Uterus (tissue), 4 donors: ENCODE results near the gene TSPAN17. TPM values are rescaled to one million over a fixed set of nuclear protein-coding genes. Genes with fewer than 3 reads are reported as not detected.

Source experiments
- DNase-seq, 2 donors: peaks; one replicate each; pipeline ENCODE4 v3.0.0-alpha.2; 2019 to 2020
- H3K27ac ChIP-seq, 2 donors: fragments of 200-600 bp; sonication (generic); 1 replicate in 1 of 2; 2 replicates in 1 of 2; pipeline ENCODE4 v1.5.1; 2016 to 2018
- H3K27me3 ChIP-seq, 2 donors: fragments of 200-600 bp; sonication (generic); one replicate each; pipeline ENCODE4 v1.5.1; 2018 to 2019; ENCODE audit warnings: control low read depth in 1 of 2
- H3K36me3 ChIP-seq, 2 donors: fragments of 200-600 bp; sonication (generic); one replicate each; pipeline ENCODE4 v1.5.1; 2019; ENCODE audit warnings: control low read depth in 1 of 2
- H3K4me1 ChIP-seq, 2 donors: fragments of 200-600 bp; sonication (generic); one replicate each; pipeline ENCODE4 v1.5.1; 2018 to 2019; ENCODE audit warnings: control low read depth in 1 of 2
- H3K4me3 ChIP-seq, 2 donors: fragments of 200-600 bp; sonication (generic); 1 replicate in 1 of 2; 2 replicates in 1 of 2; pipeline ENCODE4 v1.5.1; 2018 to 2019; ENCODE audit warnings: mild to moderate bottlenecking in 1 of 2
- H3K9me3 ChIP-seq, 2 donors: fragments of 200-600 bp; sonication (generic); one replicate each; pipeline ENCODE4 v1.5.1; 2019; ENCODE audit warnings: control low read depth in 1 of 2
- CTCF ChIP-seq, 4 experiments: fragments of 200-600 bp in 2 of 4; fragments of 450-650 bp in 2 of 4; sonication (generic) in 2 of 4; IDR thresholded peaks; one replicate each; pipeline ENCODE4 v1.5.1; 2016 to 2019; ENCODE audit warnings: antibody characterized with exemption in 4 of 4, mild to moderate bottlenecking in 2 of 4, moderate library complexity in 1 of 4
- POLR2A ChIP-seq, 2 donors: fragments of 450-650 bp; IDR thresholded peaks; one replicate each; pipeline ENCODE4 v1.6.1; 2016; ENCODE audit warnings: antibody characterized with exemption in 2 of 2, mild to moderate bottlenecking in 1 of 2, moderate library complexity in 1 of 2
- intact Hi-C: fragments of 100-400 bp; cut with DNase I; formaldehyde crosslinking; loops from one replicate; pipeline ENCODE4 v1.15.1; 2023; ENCODE audit warnings: low total_unique reads
- total RNA-seq, 4 donors: library from RNA; depleted of rRNA in 3 of 4; stranded (reverse); fragments of >200 nt in 3 of 4; gene quantifications; one replicate each; pipeline versions ENCODE4 v1.1.0 to v1.2.4, GENCODE V29; 2014 to 2023
- donor health status: DM: yes; HTN: yes; CAD: no.

Gene TSPAN17
- total RNA-seq, 4 donors from 2014 or later = 10.0 to 45.6 (median 20.2) TPM

GRCh38 chr5:176636426-176636825 is 10.9 kb upstream of the TSPAN17 start:
- Histone ChIP-seq H3K4me1 (no peaks in the 10 kb centered on the region), H3K4me3 (no peak overlapping the region), H3K9me3 (no peaks in the 10 kb centered on the region), H3K27me3 (peaks cover 0 to 10% of the 10 kb centered on the region in 2 donors), H3K27ac (no peak overlapping the region), H3K36me3 (no peaks in the 10 kb centered on the region)
- intact Hi-C loops = no loop called here
- no peak for DNase-seq
- no peak for TF ChIP-seq POLR2A (IDR thresholded peaks at IDR 0.05)
- TF ChIP-seq CTCF (IDR thresholded peaks at IDR 0.05) = no peak

GRCh38 chr5:176637556-176637955 is 9.7 kb upstream of the TSPAN17 start:
- Histone ChIP-seq H3K4me1 (no peaks in the 10 kb centered on the region), H3K36me3 (no peaks in the 10 kb centered on the region), H3K4me3 (no peak overlapping the region), H3K27ac (no peak overlapping the region), H3K27me3 (no peaks in the 10 kb centered on the region), H3K9me3 (no peaks in the 10 kb centered on the region)
- TF ChIP-seq CTCF (IDR thresholded peaks at IDR 0.05) (no peak), POLR2A (IDR thresholded peaks at IDR 0.05) (no peak)
- DNase-seq = no peak
- intact Hi-C loops = no loop called here

DNA sequence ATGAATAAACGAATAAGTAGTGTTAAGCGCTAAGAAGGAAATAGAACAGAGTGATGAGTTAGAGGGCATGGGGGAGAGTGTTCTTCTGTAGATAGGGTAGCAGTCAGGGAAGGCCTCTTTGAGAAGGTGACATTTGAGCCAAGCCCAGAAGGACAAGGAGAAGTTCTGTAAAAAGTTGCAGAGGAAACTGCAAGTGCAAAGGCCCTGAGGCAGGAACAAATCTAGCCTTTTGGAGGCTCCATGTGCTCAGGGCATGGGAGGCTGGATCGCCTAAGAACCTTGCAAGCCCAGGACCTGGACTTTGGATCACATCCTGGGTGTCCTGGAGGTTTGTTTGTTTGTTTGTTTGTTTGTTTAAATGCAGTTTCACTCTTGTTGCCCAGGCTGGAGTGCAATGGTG is 8.8 kb upstream of the TSPAN17 start:
- Histone ChIP-seq H3K9me3 (no peaks in the 10 kb centered on the region), H3K27me3 (no peaks in the 10 kb centered on the region), H3K4me3 (no peak overlapping the region), H3K36me3 (no peaks in the 10 kb centered on the region), H3K27ac (no peak overlapping the region), H3K4me1 (no peaks in the 10 kb centered on the region)
- intact Hi-C loops = no loop called here
- TF ChIP-seq CTCF (IDR thresholded peaks at IDR 0.05) = no peak
- DNase-seq = no peak

DNA sequence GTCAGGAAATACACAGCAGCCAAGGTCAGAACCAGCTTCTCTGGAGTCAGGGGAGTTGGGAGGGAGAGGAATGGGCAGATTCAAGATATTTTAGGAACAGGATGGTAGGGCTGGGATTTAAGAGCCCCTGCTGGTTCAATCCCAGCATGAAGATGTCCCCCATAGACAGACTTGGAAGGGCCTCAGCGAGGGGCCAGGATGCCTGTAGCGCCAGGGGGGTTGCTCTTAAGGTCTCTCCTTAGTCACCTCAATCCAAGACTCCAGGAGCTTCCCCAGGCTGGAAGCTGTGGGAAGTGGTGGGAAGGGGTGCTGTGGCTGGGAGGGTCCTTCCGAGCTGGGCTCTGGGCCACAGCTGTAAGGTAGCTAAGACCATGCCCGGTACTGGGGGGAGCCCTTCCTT is 8.1 kb upstream of the TSPAN17 start:
- TF ChIP-seq CTCF (IDR thresholded peaks at IDR 0.05) (no peak), POLR2A (IDR thresholded peaks at IDR 0.05) (no peak)
- Histone ChIP-seq H3K9me3 (no peaks in the 10 kb centered on the region), H3K36me3 (no peaks in the 10 kb centered on the region), H3K27ac (no peak overlapping the region), H3K4me1 (no peaks in the 10 kb centered on the region), H3K27me3 (no peaks in the 10 kb centered on the region), H3K4me3 (no peak overlapping the region)
- intact Hi-C loops = no loop called here
- no peak for DNase-seq

GRCh38 chr5:176639981-176640380 is 7.3 kb upstream of the TSPAN17 start:
- no peak overlapping the region for H3K27ac ChIP-seq
- no peak overlapping the region for H3K4me3 ChIP-seq
- H3K4me1 ChIP-seq = no peaks in the 10 kb centered on the region
- H3K9me3 ChIP-seq = no peaks in the 10 kb centered on the region
- no peaks in the 10 kb centered on the region for H3K36me3 ChIP-seq
- intact Hi-C loops = no loop called here
- DNase-seq = no peak
- no peaks in the 10 kb centered on the region for H3K27me3 ChIP-seq
- TF ChIP-seq POLR2A (IDR thresholded peaks at IDR 0.05) (no peak), CTCF (IDR thresholded peaks at IDR 0.05) (no peak)
